Myocyte (in vitro differentiated cells): ENCODE measurements around the gene TEPSIN. TPM values are rescaled to one million over a fixed set of nuclear protein-coding genes. Genes with fewer than 3 reads are reported as not detected.
A peak's percentile ranks its signal among the peaks of the same experiment; 100 is the strongest.

Source experiments
- DNase-seq: peaks from one replicate; pipeline ENCODE4 v3.0.0-alpha.2; 2012; ENCODE audit warnings: low read depth
- polyA plus RNA-seq: library from polyadenylated mRNA; unstranded; fragments of >200 nt; gene quantifications from one replicate; pipeline ENCODE4 v1.2.1, GENCODE V29; 2012; ENCODE audit warnings: missing spikeins
- total RNA-seq: library from RNA; depleted of rRNA; stranded (reverse); fragments of >200 nt; gene quantifications from 2 replicates; pipeline ENCODE4 v1.2.3, GENCODE V29; 2014

Gene TEPSIN
- total RNA-seq = 17.3 and 23.8 TPM in 2 replicates
- 13.9 TPM for polyA plus RNA-seq

- DNase-seq = peak; percentile 100
These were observed at the start of gene TEPSIN, which contains the start of gene NDUFAF8 for GRCh38 chr17:81238815-81239713. Gene TEPSIN, minus strand, starts transcription at chr17:81239055. Its CDS starts 22 bp downstream, at chr17:81239033. Gene NDUFAF8, plus strand, starts transcription at chr17:81239318. Its CDS starts 46 bp downstream, at chr17:81239364.

GRCh38 chr17:81287741-81288430 is 49.0 kb upstream of the TEPSIN start:
- no peak for DNase-seq

DNA sequence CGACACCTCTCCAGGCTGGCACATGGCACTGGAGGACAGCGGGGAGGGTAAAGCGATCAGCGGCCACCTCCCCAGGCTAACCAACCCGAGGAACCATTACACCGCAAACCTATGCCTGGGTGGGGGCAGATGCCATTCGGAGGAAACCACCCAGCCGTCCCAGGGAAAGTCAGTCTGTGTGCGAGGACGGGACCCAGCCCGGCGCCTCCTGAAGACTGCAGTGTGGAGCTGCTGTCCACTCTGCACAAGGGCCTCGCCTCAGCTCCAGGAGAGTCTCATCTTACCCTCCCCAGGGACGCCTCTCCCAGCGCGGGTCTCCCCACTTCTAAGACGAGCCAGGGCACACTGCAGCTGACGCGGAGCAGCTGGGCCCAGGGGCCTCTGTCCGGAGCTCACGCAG is 48.3 kb upstream of the TEPSIN start:
- DNase-seq = peak; percentile 40

DNA sequence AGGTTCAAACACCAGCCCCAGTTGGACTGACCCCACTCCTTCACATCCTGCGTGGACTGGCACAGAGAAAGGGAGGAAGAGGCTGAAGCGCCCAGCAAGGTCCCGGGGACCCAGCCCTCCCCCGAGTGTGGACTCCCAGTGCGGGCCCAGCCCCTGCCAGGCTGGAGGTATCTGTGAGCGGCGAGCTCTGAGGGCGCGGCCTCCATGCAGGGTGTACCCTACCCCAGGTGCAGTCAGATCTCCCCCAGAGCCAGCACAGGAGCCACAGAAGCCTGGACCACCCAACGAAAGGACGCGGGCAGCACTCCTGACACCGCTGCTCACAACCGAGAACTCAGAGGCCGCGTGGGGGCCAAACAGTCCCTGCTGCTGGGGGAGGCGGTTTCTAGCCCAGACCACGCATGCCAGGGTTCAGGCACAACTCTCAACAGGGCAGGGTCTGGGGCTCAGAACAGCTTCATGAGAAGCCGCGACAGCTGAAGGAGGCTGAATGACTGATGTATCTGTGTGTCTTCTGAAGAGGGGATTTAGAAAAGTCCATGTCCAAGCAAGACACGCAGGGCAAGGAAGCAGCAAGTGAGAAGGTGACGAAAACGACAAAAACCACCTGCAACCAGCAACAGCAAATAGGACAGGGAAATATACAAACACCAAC is 47.8 kb upstream of the TEPSIN start:
- DNase-seq = no peak

DNA sequence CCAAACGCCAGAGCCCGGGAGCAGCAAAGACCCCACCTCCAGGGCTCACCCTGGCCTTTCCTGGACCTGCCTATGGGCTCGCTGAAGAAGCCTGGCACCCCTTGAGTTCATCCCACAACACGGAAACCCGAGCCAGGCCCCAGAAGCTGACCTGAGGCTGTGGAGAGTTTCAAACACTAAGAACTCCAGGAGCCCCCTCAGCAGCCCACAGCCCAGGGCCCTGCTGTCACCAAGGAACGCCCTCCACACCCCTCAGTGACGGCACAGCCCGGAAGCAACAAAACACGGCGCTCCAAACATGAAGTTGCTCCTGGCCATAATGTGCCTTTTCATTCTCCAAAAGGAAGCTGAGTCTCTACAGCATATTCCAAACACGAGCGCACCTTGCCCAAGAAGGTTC is 47.0 kb upstream of the TEPSIN start:
- DNase-seq = no peak

DNA sequence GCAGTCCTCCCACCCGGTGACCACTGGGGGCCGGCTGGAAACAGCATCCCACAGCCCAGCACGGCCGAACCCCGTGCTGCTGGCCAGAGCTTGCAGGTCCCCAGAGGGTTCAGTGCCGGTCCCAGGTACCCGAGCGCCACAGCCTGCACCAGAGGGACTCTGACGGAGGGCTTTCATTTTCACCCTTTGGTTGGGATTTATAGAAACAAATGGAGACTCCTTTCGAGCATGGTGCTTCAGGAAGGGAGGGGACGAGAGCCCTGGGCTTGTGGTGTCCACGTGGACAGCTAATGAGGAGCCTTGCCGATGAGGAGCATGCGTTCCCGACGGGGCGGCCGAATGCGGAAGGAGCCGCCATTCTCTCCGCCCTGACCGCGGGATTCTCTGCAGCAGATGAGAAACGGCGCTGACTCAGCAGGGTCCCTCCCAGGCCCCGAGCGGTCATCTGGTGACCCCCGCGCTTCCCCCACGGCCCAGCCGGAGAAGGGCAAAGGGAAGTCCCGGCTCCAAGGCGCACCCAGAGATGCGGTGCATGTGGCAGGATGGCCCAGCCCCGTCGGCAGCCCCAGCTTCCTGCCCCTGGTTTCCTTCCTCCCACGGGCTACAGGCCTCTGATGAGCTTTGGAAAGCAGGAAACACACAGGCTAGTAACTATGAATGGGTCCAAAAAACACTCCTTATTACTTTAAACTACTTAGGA is 46.5 kb upstream of the TEPSIN start:
- no peak for DNase-seq

DNA sequence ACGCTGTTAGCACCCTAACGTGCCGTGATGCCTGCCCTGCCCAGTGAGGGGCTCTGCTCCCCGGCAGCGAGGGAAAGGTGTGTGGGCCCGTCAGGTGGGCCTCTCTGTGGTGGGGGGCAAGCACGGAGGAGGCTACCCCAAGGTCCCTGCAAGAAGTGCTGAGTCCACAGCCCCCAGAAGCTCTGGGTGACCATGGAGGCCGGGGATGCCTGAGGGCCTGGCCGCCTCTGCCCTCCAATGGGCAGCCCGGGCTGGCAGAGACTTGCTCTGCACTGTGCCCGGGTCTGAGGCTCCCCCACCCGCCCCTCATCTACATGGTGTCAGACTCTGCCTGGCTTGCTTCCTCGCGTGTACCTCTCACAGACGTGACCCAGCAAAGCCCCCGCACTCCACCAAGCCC is 44.0 kb upstream of the TEPSIN start:
- DNase-seq = no peak

DNA sequence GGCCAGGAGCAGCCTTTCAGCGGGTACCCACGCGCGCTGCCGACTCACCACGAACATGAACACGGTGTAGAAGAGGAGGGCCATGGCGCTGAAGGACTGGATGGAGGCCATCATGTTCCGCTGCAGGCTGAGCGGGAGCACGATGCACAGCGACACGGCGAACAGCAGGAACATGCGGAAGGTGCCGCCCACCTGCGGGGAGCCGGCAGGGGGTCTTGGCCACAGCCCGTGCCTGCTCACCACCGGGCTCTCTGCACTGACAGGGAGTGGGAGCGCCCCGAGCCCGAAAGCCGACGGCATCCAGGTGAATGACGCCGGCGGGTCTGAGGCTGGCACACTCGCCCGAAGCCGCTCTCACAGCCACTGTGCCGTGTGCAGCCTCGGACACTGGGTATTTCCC is 43.3 kb upstream of the TEPSIN start:
- DNase-seq = no peak

- no peak for DNase-seq
These were observed 41.7 kb upstream of the TEPSIN start for GRCh38 chr17:81280571-81280970.

DNA sequence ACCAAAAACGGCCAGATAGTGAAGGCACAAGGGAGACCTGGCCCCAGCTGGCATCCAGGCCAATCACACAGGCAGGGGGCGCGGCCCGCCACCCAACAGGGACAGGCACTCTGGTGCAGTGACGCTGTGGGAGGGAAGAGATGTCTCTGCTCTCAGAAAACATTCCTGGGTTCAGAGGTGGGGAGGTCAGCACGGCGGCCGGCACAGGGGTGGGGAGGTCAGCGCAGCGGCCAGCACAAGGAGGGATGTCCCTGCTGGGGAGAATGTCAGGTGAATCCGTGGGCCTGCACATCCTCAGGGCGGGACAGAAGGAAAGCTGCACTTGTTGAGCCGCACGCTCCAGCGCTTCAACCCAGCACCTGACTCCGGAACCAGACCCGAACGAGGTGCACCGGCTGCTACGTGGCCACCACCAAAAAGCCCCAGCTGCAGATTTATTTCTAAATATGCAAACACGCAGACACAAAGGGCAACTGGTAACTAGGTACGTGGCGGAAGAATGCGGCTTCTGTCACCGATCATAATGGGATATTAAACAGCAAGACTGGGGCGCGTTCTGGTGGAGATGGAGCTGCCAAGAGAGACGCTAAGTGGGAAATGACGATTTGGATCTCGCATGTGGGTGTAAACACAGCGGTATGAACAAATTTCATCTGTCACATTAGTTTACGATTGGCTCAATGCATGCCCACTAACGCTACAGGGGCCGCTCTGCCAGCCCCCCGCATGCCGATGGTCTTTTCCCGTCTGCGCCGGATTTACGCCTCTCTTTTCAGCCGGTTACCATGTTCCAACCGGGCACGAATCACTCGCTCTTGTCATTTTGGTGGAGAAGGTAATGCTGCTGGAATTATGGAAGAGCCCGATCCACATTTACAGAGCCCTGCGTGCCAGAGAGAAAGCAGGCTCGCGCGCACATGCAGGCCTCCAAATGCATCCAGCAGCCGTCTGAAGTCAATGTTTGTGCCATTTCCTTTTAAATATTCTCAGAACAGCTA is 40.7 kb upstream of the TEPSIN start:
- no peak for DNase-seq

DNA sequence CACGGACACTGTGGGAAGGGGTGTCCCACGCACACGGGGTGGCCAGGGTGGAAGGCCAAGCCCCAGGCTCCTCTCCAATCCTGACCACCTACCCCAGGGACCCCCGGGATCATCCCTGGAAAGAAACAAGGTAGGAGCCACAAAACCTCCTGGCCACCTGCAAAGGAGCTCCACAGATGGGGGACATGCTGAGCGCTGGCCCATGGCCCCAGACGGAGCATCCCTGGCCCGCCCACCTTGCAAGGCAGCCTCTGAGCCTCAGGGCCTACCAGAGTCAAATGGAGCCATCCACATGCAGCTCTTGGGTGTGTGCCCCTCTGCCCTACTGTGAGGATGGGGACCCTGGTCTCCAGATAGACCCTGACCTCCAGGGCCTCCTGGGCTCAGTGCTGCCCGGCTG is 40.0 kb upstream of the TEPSIN start:
- no peak for DNase-seq

DNA sequence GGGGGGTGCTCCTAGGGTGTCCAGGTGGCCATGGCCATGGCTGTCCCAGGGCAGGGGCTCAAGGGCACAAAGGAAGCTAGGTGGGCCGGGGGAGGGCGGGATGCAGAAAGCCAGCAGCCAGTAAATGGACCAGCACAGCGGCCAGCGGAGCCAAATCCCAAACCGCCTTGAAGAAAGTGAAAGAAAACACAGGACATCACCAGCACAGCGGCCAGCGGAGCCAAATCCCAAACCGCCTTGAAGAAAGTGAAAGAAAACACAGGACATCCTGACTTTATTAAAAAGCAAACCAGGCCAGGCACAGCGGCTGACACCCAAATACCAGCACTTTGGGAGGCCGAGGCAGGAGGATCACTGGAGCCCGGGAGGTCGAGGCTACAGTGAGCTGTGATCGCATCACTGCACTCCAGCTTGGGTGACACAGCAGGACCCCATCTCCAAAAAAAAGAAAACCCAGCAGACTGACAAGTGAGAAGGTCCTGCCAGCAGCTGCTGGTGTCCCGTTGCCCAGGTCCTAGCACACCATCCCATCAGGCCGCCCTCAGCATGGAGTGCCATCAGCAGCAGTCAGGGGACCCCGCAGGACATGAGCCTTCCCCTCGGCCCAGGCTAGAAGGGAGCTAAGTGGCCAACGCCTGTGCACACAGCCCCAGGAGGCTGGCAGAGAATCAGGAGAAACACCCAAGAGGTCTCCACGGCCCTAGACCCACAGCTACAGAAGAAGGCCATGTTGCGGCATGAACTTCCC is 39.3 kb upstream of the TEPSIN start:
- DNase-seq = no peak

- no peak for DNase-seq
These were observed 38.6 kb upstream of the TEPSIN start for GRCh38 chr17:81277421-81277820.

DNA sequence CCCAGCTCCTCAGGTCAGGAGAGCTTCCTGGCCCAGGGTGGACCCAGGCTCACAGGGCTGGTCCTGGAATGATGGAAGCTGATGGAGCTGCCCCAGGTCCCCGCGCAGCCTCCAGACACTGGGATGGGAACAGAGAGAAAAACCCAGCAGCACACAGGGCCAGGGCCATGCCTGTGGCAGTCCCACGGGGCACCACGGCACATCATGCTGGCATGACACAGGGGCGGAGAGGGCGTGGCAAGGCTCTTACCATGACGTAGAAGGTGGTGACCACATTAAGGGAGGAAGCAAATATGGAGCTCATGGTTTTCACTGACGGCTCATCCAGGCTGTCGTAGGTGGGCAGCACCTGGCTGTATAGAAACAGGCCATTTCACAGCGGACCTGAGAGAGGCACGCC is 37.9 kb upstream of the TEPSIN start:
- no peak for DNase-seq

- no peak for DNase-seq
These were observed 35.6 kb upstream of the TEPSIN start for GRCh38 chr17:81274471-81274855.

DNA sequence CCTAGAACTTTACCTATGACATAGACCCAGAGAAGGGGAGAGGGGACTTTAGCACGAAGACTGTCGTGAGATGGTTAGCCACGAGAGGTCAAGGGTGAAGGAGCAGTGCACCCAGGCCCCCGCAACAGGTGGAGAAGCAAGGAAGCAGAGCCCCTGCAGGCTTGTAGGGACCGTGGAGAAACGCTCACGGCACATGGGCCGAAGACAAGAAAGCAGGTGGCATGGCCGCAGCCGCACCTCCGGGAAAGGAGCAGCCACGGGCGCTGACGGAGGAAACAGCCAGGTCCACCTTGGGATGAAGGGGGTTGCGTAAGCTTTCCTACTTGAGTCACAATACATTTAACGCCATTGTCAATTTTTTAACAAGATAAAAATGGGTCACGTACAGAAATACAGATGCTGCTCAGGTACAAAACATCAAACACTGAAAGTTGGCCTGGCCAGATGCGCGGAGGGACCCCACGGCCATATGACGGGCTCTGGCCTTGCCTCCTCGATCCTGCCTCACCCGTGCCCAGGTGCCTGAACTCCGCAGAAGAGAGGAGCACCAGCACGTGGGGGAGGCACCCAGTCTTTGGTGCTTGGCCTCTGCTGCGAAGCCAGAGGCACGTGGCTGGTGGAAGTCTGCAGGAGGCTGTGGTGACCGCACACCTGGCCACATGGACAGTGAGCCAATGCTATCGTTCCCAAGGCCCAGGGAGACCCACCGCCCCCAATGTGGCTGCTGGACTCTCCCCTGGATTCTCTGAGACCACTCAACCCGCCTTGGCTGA is 35.0 kb upstream of the TEPSIN start:
- DNase-seq = no peak

DNA sequence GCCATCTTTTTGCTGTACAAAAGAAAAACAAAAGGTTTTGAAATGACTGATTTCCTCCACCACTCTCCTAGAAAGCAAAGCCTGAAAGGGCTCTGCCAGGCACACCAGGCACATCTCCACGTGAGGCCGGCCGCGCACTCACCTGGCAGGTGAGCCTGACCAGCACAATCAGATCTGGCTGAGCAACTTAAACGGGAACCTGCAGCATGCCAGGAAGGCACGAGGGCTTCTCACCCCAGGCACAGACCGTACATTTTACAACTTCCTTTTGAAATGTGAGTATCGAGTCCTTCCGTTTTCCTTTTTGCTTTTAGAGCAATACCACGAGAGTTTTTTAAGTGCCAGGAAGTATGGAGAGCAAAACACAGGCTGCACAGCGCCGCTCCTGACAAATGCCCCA is 33.8 kb upstream of the TEPSIN start:
- no peak for DNase-seq

GRCh38 chr17:81271226-81271625 is 32.4 kb upstream of the TEPSIN start:
- no peak for DNase-seq

- no peak for DNase-seq
These were observed 31.4 kb upstream of the TEPSIN start for GRCh38 chr17:81270279-81270678.
